HepG2 (cell line): Measurements from ENCODE around the gene GRAMD1A. TPM values are rescaled to one million over a fixed set of nuclear protein-coding genes. Genes with fewer than 3 reads are reported as not detected.
A peak's percentile ranks its signal among the peaks of the same experiment; 100 is the strongest.

Experiments
- HMG20B ChIP-seq: conservative IDR thresholded peaks from 2 replicates; pipeline ENCODE4 v1.6.1; 2016; ENCODE audit warnings: missing genetic modification reagents, missing compliant biosample characterization
- HNF1B ChIP-seq: sonication (generic); formaldehyde crosslinking; IDR thresholded peaks from 2 replicates; pipeline ENCODE4 v1.5.1; 2020; ENCODE audit warnings: mild to moderate bottlenecking, moderate library complexity, missing genetic modification reagents
- ISL2 ChIP-seq: sonication (generic); formaldehyde crosslinking; IDR thresholded peaks from 2 replicates; pipeline ENCODE4 v1.5.0; 2020; ENCODE audit warnings: missing genetic modification reagents
- KDM1A ChIP-seq: IDR thresholded peaks from 2 replicates; pipeline ENCODE4 v1.6.1; 2016; ENCODE audit warnings: missing compliant biosample characterization
- PBX2 ChIP-seq: IDR thresholded peaks from 2 replicates; pipeline ENCODE4 v1.6.1; 2016; ENCODE audit warnings: control low read depth
- POLR2A ChIP-seq, 2 experiments: IDR thresholded peaks; 2 replicates each; pipeline ENCODE4 v1.6.1; 2011; ENCODE audit warnings: low read depth in 2 of 2, low read length in 2 of 2, mild to moderate bottlenecking in 1 of 2, moderate library complexity in 1 of 2; ENCODE audit not compliant: insufficient read depth in 1 of 2
- SAP130 ChIP-seq: IDR thresholded peaks from 2 replicates; pipeline ENCODE4 v1.6.1; 2016; ENCODE audit warnings: low read depth
- SIX1 ChIP-seq: sonication (generic); formaldehyde crosslinking; IDR thresholded peaks from 2 replicates; pipeline ENCODE4 v1.4.0; 2020; ENCODE audit warnings: missing genetic modification reagents, borderline replicate concordance
- SP1 ChIP-seq, 2 experiments: fragments of 450-650 bp in 1 of 2; sonication (generic) in 1 of 2; formaldehyde crosslinking in 1 of 2; IDR thresholded peaks; 2 replicates each; pipeline versions ENCODE4 v1.4.0 to v1.6.1; 2016 to 2020; ENCODE audit warnings: missing genetic modification reagents in 1 of 2
- SPEN ChIP-seq: sonication (generic); formaldehyde crosslinking; IDR thresholded peaks from 2 replicates; pipeline ENCODE4 v1.5.1; 2020; ENCODE audit warnings: low read depth, mild to moderate bottlenecking, missing genetic modification reagents
- SYNCRIP ChIP-seq: fragments of 200-400 bp; formaldehyde crosslinking; IDR thresholded peaks from 2 replicates; pipeline ENCODE4 v1.6.1; 2018; ENCODE audit warnings: mild to moderate bottlenecking, low read depth, low read length; ENCODE audit not compliant: insufficient read depth
- TFAP4 ChIP-seq: sonication (generic); IDR thresholded peaks from 2 replicates; pipeline ENCODE4 v1.6.1; 2016; ENCODE audit warnings: low read depth, borderline replicate concordance
- UBTF ChIP-seq: sonication (generic); formaldehyde crosslinking; IDR thresholded peaks from 2 replicates; pipeline ENCODE4 v1.4.0; 2020; ENCODE audit warnings: mild to moderate bottlenecking, missing genetic modification reagents
- ZBTB21 ChIP-seq: sonication (generic); formaldehyde crosslinking; IDR thresholded peaks from 2 replicates; pipeline ENCODE4 v1.4.0; 2020; ENCODE audit warnings: missing genetic modification reagents
- ZBTB37 ChIP-seq: sonication (generic); formaldehyde crosslinking; IDR thresholded peaks from 2 replicates; pipeline ENCODE4 v1.4.0; 2020; ENCODE audit warnings: mild to moderate bottlenecking, missing genetic modification reagents
- ZNF121 ChIP-seq: sonication (generic); formaldehyde crosslinking; IDR thresholded peaks from 2 replicates; pipeline ENCODE4 v1.5.0; 2020; ENCODE audit warnings: mild to moderate bottlenecking, missing genetic modification reagents
- ZNF367 ChIP-seq: sonication (generic); formaldehyde crosslinking; IDR thresholded peaks from 2 replicates; pipeline ENCODE4 v1.4.0; 2020; ENCODE audit warnings: missing genetic modification reagents, borderline replicate concordance
- ZNF543 ChIP-seq: sonication (generic); formaldehyde crosslinking; IDR thresholded peaks from 2 replicates; pipeline ENCODE4 v1.4.0; 2020; ENCODE audit warnings: mild to moderate bottlenecking, missing genetic modification reagents
- ZNF607 ChIP-seq: sonication (generic); formaldehyde crosslinking; IDR thresholded peaks from 2 replicates; pipeline ENCODE4 v1.5.1; 2020; ENCODE audit warnings: missing genetic modification reagents, mild to moderate bottlenecking, borderline replicate concordance
- ZNF720 ChIP-seq: sonication (generic); formaldehyde crosslinking; IDR thresholded peaks from 2 replicates; pipeline ENCODE4 v1.4.0; 2020; ENCODE audit warnings: missing genetic modification reagents
- polyA plus RNA-seq, 8 experiments: library from polyadenylated mRNA; depleted of rRNA in 3 of 8; stranded (reverse) in 7 of 8; unstranded in 1 of 8; fragments of >200 nt; fragmentation: Illumina TruSeq in 4 of 8; extraction: Trizol in 4 of 8; gene quantifications; 2 replicates each; pipeline versions ENCODE4 v1.2.1 to v1.2.3, GENCODE V29; 2011 to 2016; ENCODE audit warnings: low read depth in 4 of 8, missing spikeins in 1 of 8, mixed read lengths in 1 of 8; ENCODE audit not compliant: insufficient read depth in 1 of 8
- total RNA-seq, 5 experiments: library from RNA; depleted of rRNA; stranded (reverse); fragments of >200 nt; fragmentation: Illumina TruSeq; extraction: Trizol; gene quantifications; 2 replicates each; pipeline ENCODE4 v1.2.3, GENCODE V29; 2016; ENCODE audit warnings: low read depth in 1 of 5
- TF ChIP-seq, protein P1 (sequence below): IDR thresholded peaks from 2 replicates; pipeline ENCODE4 v1.6.1; 2016

GRAMD1A gene
- total and polyA plus RNA-seq, 2 of the 13 experiments (the other 11 are each of a cell fraction or from before 2014, with no cell fraction given) = 14.7 to 181 TPM

GRCh38 chr19:35006342-35006998 lies 6.3 kb downstream of the GRAMD1A start (continued):
- TF ChIP-seq SP1 (IDR thresholded peaks at IDR 0.05) (no peak), SP1 (CRISPR knock-in tag; IDR thresholded peaks at IDR 0.05) (peak; percentile 62), SIX1 (peak; percentile 90), KDM1A (CRISPR knock-in tag) (peak; percentile 79), TFAP4 (peak; percentile 78; the same call in 1 of the 2 replicates), ZNF607 (CRISPR knock-in tag) (peak; percentile 11; the same call in 1 of the 2 replicates), HMG20B (CRISPR knock-in tag) (peak; percentile 95), ZNF121 (CRISPR knock-in tag) (peak; percentile 79), PBX2 (CRISPR knock-in tag) (peak; percentile 78), ZBTB37 (CRISPR knock-in tag) (peak; percentile 70), ZNF720 (CRISPR knock-in tag) (no peak), HNF1B (CRISPR knock-in tag) (peak; percentile 67), SYNCRIP (no peak), ZBTB21 (no peak), POLR2A (IDR thresholded peaks at IDR 0.05; ENCODE audit: insufficient read depth in 1 of 2, low read depth in 2 of 2, low read length in 2 of 2) (peak in 1 of 2 experiments; percentile 43; a peak in 2 of 4 replicates), SAP130 (CRISPR knock-in tag) (peak; percentile 95), ZNF543 (CRISPR knock-in tag) (0 out of 2 replicates have a peak, but pooled peaks have one; percentile 29), UBTF (CRISPR knock-in tag) (peak; percentile 47; the same call in 1 of the 2 replicates), ZNF367 (CRISPR knock-in tag) (0 out of 2 replicates have a peak, but pooled peaks have one; percentile 63), ISL2 (CRISPR knock-in tag) (peak; percentile 96), SPEN (CRISPR knock-in tag) (peak; percentile 59; the same call in 1 of the 2 replicates)
- TF ChIP-seq, protein P1, sequence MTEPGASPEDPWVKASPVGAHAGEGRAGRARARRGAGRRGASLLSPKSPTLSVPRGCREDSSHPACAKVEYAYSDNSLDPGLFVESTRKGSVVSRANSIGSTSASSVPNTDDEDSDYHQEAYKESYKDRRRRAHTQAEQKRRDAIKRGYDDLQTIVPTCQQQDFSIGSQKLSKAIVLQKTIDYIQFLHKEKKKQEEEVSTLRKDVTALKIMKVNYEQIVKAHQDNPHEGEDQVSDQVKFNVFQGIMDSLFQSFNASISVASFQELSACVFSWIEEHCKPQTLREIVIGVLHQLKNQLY = peak; percentile 76; the same call in 1 of the 2 replicates
